PC-3 (cell line): ENCODE results near the gene EXOSC2.

ENCODE experiments used
- EZH2phosphoT487 ChIP-seq: fragments of 300-600 bp; sonication (generic); IDR thresholded peaks from 2 replicates; pipeline ENCODE4 v1.6.1; 2018; ENCODE audit warnings: mild to moderate bottlenecking, antibody characterized with exemption, low read length, borderline replicate concordance
- TF ChIP-seq, protein P1 (sequence below): fragments of 300-600 bp; sonication (generic); conservative IDR thresholded peaks from 2 replicates; pipeline ENCODE4 v1.5.1; 2017; ENCODE audit warnings: antibody characterized with exemption, low read depth, mild to moderate bottlenecking, low read length

DNA sequence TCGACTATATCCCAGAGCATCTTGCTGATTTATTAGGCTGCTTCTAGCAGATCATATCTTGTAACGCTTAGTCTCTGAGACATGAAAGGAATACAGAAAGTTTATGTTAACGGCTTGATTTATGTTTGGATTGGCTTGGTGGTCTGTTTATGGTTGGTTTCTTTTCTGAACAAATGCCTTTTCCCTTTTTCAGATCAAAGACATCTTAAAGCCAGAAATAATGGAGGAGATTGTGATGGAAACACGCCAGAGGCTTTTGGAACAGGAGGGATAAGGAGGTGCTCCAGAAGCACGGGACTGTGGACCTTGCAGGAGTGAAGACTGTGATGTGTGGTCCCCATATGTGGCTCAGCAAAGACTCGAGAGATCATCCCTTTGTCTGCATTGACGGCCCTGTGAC, 9.9 kb downstream of the EXOSC2 start:
- TF ChIP-seq, protein P1, sequence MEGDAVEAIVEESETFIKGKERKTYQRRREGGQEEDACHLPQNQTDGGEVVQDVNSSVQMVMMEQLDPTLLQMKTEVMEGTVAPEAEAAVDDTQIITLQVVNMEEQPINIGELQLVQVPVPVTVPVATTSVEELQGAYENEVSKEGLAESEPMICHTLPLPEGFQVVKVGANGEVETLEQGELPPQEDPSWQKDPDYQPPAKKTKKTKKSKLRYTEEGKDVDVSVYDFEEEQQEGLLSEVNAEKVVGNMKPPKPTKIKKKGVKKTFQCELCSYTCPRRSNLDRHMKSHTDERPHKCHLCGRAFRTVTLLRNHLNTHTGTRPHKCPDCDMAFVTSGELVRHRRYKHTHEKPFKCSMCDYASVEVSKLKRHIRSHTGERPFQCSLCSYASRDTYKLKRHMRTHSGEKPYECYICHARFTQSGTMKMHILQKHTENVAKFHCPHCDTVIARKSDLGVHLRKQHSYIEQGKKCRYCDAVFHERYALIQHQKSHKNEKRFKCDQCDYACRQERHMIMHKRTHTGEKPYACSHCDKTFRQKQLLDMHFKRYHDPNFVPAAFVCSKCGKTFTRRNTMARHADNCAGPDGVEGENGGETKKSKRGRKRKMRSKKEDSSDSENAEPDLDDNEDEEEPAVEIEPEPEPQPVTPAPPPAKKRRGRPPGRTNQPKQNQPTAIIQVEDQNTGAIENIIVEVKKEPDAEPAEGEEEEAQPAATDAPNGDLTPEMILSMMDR: no peak
- TF ChIP-seq EZH2phosphoT487: no peak
